Neural progenitor cell (in vitro differentiated cells): ENCODE measurements around the gene ZXDC.

Experiments
- CTCF ChIP-seq: fragments of 200-600 bp; sonication (generic); IDR thresholded peaks from 2 replicates; pipeline ENCODE4 v1.5.1; 2017; ENCODE audit warnings: antibody characterized with exemption, mild to moderate bottlenecking
- EZH2 ChIP-seq: fragments of 200-600 bp; sonication (generic); IDR thresholded peaks from 2 replicates; pipeline ENCODE4 v1.6.1; 2017; ENCODE audit warnings: antibody characterized with exemption, mild to moderate bottlenecking, moderate library complexity
- EZH2phosphoT487 ChIP-seq: fragments of 200-600 bp; sonication (generic); IDR thresholded peaks from 2 replicates; pipeline ENCODE4 v1.6.1; 2017; ENCODE audit warnings: antibody characterized with exemption

GRCh38 chr3:126498929-126499328 lies 23.2 kb upstream of the ZXDC start:
- no peak for TF ChIP-seq EZH2
- TF ChIP-seq CTCF, result peak; percentile 16
- no peak for TF ChIP-seq EZH2phosphoT487
